Right atrium auricular region (tissue), 2 donors: ENCODE measurements around the gene B3GNT2. TPM values are rescaled to one million over a fixed set of nuclear protein-coding genes. Genes with fewer than 3 reads are reported as not detected.

ENCODE experiments used
- DNase-seq: peaks from one replicate; pipeline ENCODE4 v3.0.0-alpha.2; 2019; ENCODE audit warnings: low spot score
- H3K27ac ChIP-seq, 2 donors: fragments of 200-600 bp; sonication (generic); 1 replicate in 1 of 2; 2 replicates in 1 of 2; pipeline ENCODE4 v1.5.1; 2016 to 2019
- H3K27me3 ChIP-seq, 2 donors: fragments of 200-600 bp; sonication (generic); one replicate each; pipeline versions ENCODE4 v1.5.1 to v1.6.0; 2017 to 2019
- H3K36me3 ChIP-seq: fragments of 200-600 bp; sonication (generic); one replicate; pipeline ENCODE4 v1.5.1; 2016
- H3K4me1 ChIP-seq, 2 donors: fragments of 200-600 bp; sonication (generic); one replicate each; pipeline versions ENCODE4 v1.5.1 to v1.6.0; 2017 to 2019
- H3K4me3 ChIP-seq, 2 donors: fragments of 200-600 bp; sonication (generic); 1 replicate in 1 of 2; 2 replicates in 1 of 2; pipeline ENCODE4 v1.5.1; 2017 to 2019; ENCODE audit warnings: mild to moderate bottlenecking in 1 of 2, moderate library complexity in 1 of 2
- H3K9me3 ChIP-seq, 2 donors: fragments of 200-600 bp; sonication (generic); one replicate each; pipeline ENCODE4 v1.5.1; 2019
- CTCF ChIP-seq, 2 donors: fragments of 200-600 bp; sonication (generic); IDR thresholded peaks; one replicate each; pipeline ENCODE4 v1.5.1; 2019; ENCODE audit warnings: antibody characterized with exemption in 2 of 2
- total RNA-seq, 2 donors: library from RNA; depleted of rRNA; stranded (reverse); fragments of >200 nt; gene quantifications; one replicate each; pipeline ENCODE4 v1.1.0, GENCODE V29; 2016

B3GNT2 gene
- total RNA-seq, 2 donors from 2014 or later: 17.7 to 31.1 TPM

- peaks cover 0 to 58% of the 10 kb centered on the region in 2 donors for H3K4me1 ChIP-seq
- no peak for DNase-seq
- TF ChIP-seq CTCF (IDR thresholded peaks at IDR 0.05): no peak
Measured at GRCh38 chr2:62208074-62208757, 12.3 kb downstream of the B3GNT2 start.

GRCh38 chr2:62208758-62209114 lies 12.8 kb downstream of the B3GNT2 start:
- Histone ChIP-seq H3K27me3 (no peaks in the 10 kb centered on the region), H3K9me3 (peaks cover 0 to 3% of the 10 kb centered on the region in 2 donors), H3K27ac (peak overlapping the region in 1 of 2 donors; percentile 35), H3K36me3 (no peaks in the 10 kb centered on the region), H3K4me3 (no peak overlapping the region), H3K4me1 (peaks cover 0 to 55% of the 10 kb centered on the region in 2 donors)
- no peak for DNase-seq
- TF ChIP-seq CTCF (IDR thresholded peaks at IDR 0.05): no peak

More at GRCh38 chr2:62208074-62208757, 12.3 kb downstream of the B3GNT2 start:
- H3K27ac ChIP-seq: no peak overlapping the region
- H3K4me3 ChIP-seq: no peak overlapping the region
- H3K36me3 ChIP-seq: no peaks in the 10 kb centered on the region
- H3K9me3 ChIP-seq: peaks cover 0 to 3% of the 10 kb centered on the region in 2 donors
- no peaks in the 10 kb centered on the region for H3K27me3 ChIP-seq

GRCh38 chr2:62209427-62209991 lies 13.6 kb downstream of the B3GNT2 start:
- Histone ChIP-seq H3K27ac (no peak overlapping the region), H3K4me1 (peaks cover 0 to 59% of the 10 kb centered on the region in 2 donors), H3K27me3 (no peaks in the 10 kb centered on the region), H3K36me3 (no peaks in the 10 kb centered on the region), H3K4me3 (no peak overlapping the region), H3K9me3 (peaks cover 0 to 3% of the 10 kb centered on the region in 2 donors)
- no peak for TF ChIP-seq CTCF (IDR thresholded peaks at IDR 0.05)
- DNase-seq: no peak

GRCh38 chr2:62215306-62216064 lies 19.6 kb downstream of the B3GNT2 start:
- no peak for DNase-seq
- Histone ChIP-seq H3K27ac (peak overlapping the region; percentile 68 to 73), H3K4me3 (no peak overlapping the region), H3K9me3 (peaks cover 0 to 3% of the 10 kb centered on the region in 2 donors), H3K36me3 (no peaks in the 10 kb centered on the region), H3K4me1 (peaks cover 0 to 65% of the 10 kb centered on the region in 2 donors), H3K27me3 (no peaks in the 10 kb centered on the region)
- TF ChIP-seq CTCF (IDR thresholded peaks at IDR 0.05): no peak

GRCh38 chr2:62216113-62216512 lies 20.2 kb downstream of the B3GNT2 start:
- H3K36me3 ChIP-seq: no peaks in the 10 kb centered on the region
- H3K27me3 ChIP-seq: no peaks in the 10 kb centered on the region
- H3K27ac ChIP-seq: peak overlapping the region; percentile 68 to 73
- TF ChIP-seq CTCF (IDR thresholded peaks at IDR 0.05): no peak
- H3K4me3 ChIP-seq: no peak overlapping the region
- DNase-seq: no peak
- H3K4me1 ChIP-seq: peaks cover 0 to 71% of the 10 kb centered on the region in 2 donors
- H3K9me3 ChIP-seq: peaks cover 0 to 3% of the 10 kb centered on the region in 2 donors
